HL-60 (cell line): Measurements from ENCODE around the gene TRPC4AP.

ENCODE experiments used
- DNase-seq, 2 experiments: peaks; one replicate each; pipeline ENCODE4 v3.0.0-alpha.2; 2010 to 2020; ENCODE audit warnings: low read depth in 1 of 2, low spot score in 1 of 2
- H3K27ac ChIP-seq: fragments of 250-450 bp; sonication (Bioruptor Pico); replicated peaks from 2 replicates; pipeline ENCODE4 v1.5.1; 2020; ENCODE audit warnings: mild to moderate bottlenecking, moderate library complexity
- H3K27me3 ChIP-seq: fragments of 250-450 bp; sonication (Bioruptor Pico); 2 replicates; pipeline ENCODE4 v1.5.1; 2021; ENCODE audit warnings: mild to moderate bottlenecking, moderate library complexity; ENCODE audit not compliant: insufficient read depth, poor library complexity, severe bottlenecking
- H3K4me3 ChIP-seq: replicated peaks from 2 replicates; pipeline ENCODE4 v1.5.1; 2011; ENCODE audit warnings: mild to moderate bottlenecking, control low read depth, low read length; ENCODE audit not compliant: insufficient read depth
- CTCF ChIP-seq: IDR thresholded peaks from one replicate; pipeline ENCODE4 v1.5.1; 2011; ENCODE audit warnings: low read length, control low read depth, inconsistent platforms; ENCODE audit not compliant: insufficient read depth
- GABPA ChIP-seq: IDR thresholded peaks from 2 replicates; pipeline ENCODE4 v1.6.1; 2012; ENCODE audit warnings: low read depth
- POLR2AphosphoS5 ChIP-seq: IDR thresholded peaks from 2 replicates; pipeline ENCODE4 v1.6.1; 2012; ENCODE audit warnings: low read depth
- REST ChIP-seq: IDR thresholded peaks from 2 replicates; pipeline ENCODE4 v1.6.1; 2012; ENCODE audit warnings: low read depth; ENCODE audit not compliant: insufficient replicate concordance
- SPI1 ChIP-seq: IDR thresholded peaks from 2 replicates; pipeline ENCODE4 v1.6.1; 2012; ENCODE audit warnings: low read depth, mild to moderate bottlenecking, borderline replicate concordance

TRPC4AP gene

GRCh38 chr20:35015863-35016193, 76.8 kb downstream of the TRPC4AP start:
- peak overlapping the region; percentile 48 for H3K27ac ChIP-seq
- no peaks in the 10 kb centered on the region for H3K27me3 ChIP-seq
- no peak for TF ChIP-seq POLR2AphosphoS5
- TF ChIP-seq GABPA: no peak
- no peak for TF ChIP-seq REST
- no peak for TF ChIP-seq CTCF
- no peak for TF ChIP-seq SPI1
- DNase-seq: no peak
- H3K4me3 ChIP-seq: no peak overlapping the region

- Histone ChIP-seq H3K27me3 (no peaks in the 10 kb centered on the region), H3K27ac (peak overlapping the region; percentile 48), H3K4me3 (no peak overlapping the region)
- TF ChIP-seq CTCF (no peak), GABPA (no peak)
- DNase-seq: peak in 1 of 2 experiments; percentile 20
Observed at GRCh38 chr20:35014537-35014936, 78.1 kb downstream of the TRPC4AP start.

GRCh38 chr20:35013421-35014411, 78.9 kb downstream of the TRPC4AP start:
- Histone ChIP-seq H3K27ac (peak overlapping the region; percentile 48), H3K27me3 (no peaks in the 10 kb centered on the region), H3K4me3 (no peak overlapping the region)
- peak; percentile 66; the same call in 1 of the 2 replicates for TF ChIP-seq SPI1
- TF ChIP-seq REST: no peak
- DNase-seq: peak in 1 of 2 experiments; percentile 55

GRCh38 chr20:35012227-35013069, 80.2 kb downstream of the TRPC4AP start:
- Histone ChIP-seq H3K4me3 (no peak overlapping the region), H3K27me3 (no peaks in the 10 kb centered on the region), H3K27ac (no peak overlapping the region)
- TF ChIP-seq GABPA (no peak), REST (no peak), SPI1 (no peak), CTCF (no peak), POLR2AphosphoS5 (no peak)
- no peak for DNase-seq
